Smooth muscle cell (in vitro differentiated cells): ENCODE measurements around the gene ARHGEF38. TPM values are rescaled to one million over a fixed set of nuclear protein-coding genes. Genes with fewer than 3 reads are reported as not detected.

Experiments used
- DNase-seq: peaks from one replicate; lab custom pipeline; 2025; ENCODE audit not compliant: unreplicated experiment; lab: John Stamatoyannopoulos, UW
- H2AFZ ChIP-seq: fragments of 200-600 bp; sonication (generic); 2 replicates; pipeline ENCODE4 v1.6.0; 2016; ENCODE audit warnings: antibody characterized with exemption, low read depth, mild to moderate bottlenecking
- H3F3A ChIP-seq: fragments of 200-600 bp; sonication (generic); 2 replicates; pipeline ENCODE4 v1.6.0; 2017; ENCODE audit warnings: antibody characterized with exemption, low read depth
- H3K27ac ChIP-seq: fragments of 200-600 bp; sonication (generic); 2 replicates; pipeline ENCODE4 v1.5.1; 2016; ENCODE audit warnings: low read depth, mild to moderate bottlenecking
- H3K27me3 ChIP-seq: fragments of 200-600 bp; sonication (generic); 2 replicates; pipeline ENCODE4 v1.6.1; 2016; ENCODE audit warnings: low read depth, mild to moderate bottlenecking
- H3K36me3 ChIP-seq: fragments of 200-600 bp; sonication (generic); 2 replicates; pipeline ENCODE4 v1.5.1; 2016; ENCODE audit warnings: low read depth
- H3K4me1 ChIP-seq: fragments of 200-600 bp; sonication (generic); 2 replicates; pipeline ENCODE4 v1.5.1; 2016; ENCODE audit warnings: low read depth
- H3K4me2 ChIP-seq: fragments of 200-600 bp; sonication (generic); 2 replicates; pipeline ENCODE4 v1.6.0; 2016; ENCODE audit warnings: mild to moderate bottlenecking
- H3K4me3 ChIP-seq: fragments of 200-600 bp; sonication (generic); 2 replicates; pipeline ENCODE4 v1.5.1; 2016; ENCODE audit warnings: mild to moderate bottlenecking
- H3K79me2 ChIP-seq: fragments of 200-600 bp; sonication (generic); 2 replicates; pipeline ENCODE4 v1.6.0; 2016; ENCODE audit warnings: low read depth, mild to moderate bottlenecking
- H3K9ac ChIP-seq: fragments of 200-600 bp; sonication (generic); 2 replicates; pipeline ENCODE4 v1.6.0; 2016; ENCODE audit warnings: low read depth
- H3K9me3 ChIP-seq: fragments of 200-600 bp; sonication (generic); replicated peaks from 2 replicates; pipeline ENCODE4 v1.5.1; 2016; ENCODE audit warnings: low read depth
- H4K20me1 ChIP-seq: fragments of 200-600 bp; sonication (generic); 2 replicates; pipeline ENCODE4 v1.6.0; 2016; ENCODE audit warnings: low read depth
- CTCF ChIP-seq: fragments of 200-600 bp; sonication (generic); IDR thresholded peaks from 2 replicates; pipeline ENCODE4 v1.5.1; 2017; ENCODE audit warnings: borderline replicate concordance, mild to moderate bottlenecking, antibody characterized with exemption; ENCODE audit not compliant: insufficient read depth, poor library complexity, severe bottlenecking
- WGBS: methylation state at CpG from one replicate; pipeline ENCODE4 v1.1.7; 2016; ENCODE audit warnings: low lambda C conversion rate; 5-methylcytosine and 5-hydroxymethylcytosine counted together
- polyA plus RNA-seq: library from polyadenylated mRNA; unstranded; fragments of >200 nt; fragmentation: Nextera tagmentation; extraction: Ambion mirVana; gene quantifications from 2 replicates; pipeline ENCODE4 v1.2.1, GENCODE V29; 2016
- total RNA-seq: library from RNA; depleted of rRNA; stranded (reverse); fragments of >200 nt; gene quantifications from 2 replicates; pipeline ENCODE4 v1.2.3, GENCODE V29; 2014

The ARHGEF38 gene
- total and polyA plus RNA-seq, 2 experiments from 2014 or later: 0.24 TPM; not detected in 1

- H3K79me2 ChIP-seq: no peaks in the 10 kb centered on the region
- DNase-seq: no peak
- peaks cover 29% of the 10 kb centered on the region for H3K27me3 ChIP-seq
- 90% methylated on average over 1 of the region's 1 CpG for WGBS
- TF ChIP-seq CTCF: no peak
- H4K20me1 ChIP-seq: no peaks in the 10 kb centered on the region
- H3K27ac ChIP-seq: no peak overlapping the region
- no peak overlapping the region for H3K4me2 ChIP-seq
- no peak overlapping the region for H2AFZ ChIP-seq
- no peaks in the 10 kb centered on the region for H3K4me1 ChIP-seq
- no peak overlapping the region for H3K4me3 ChIP-seq
- peaks cover 18% of the 10 kb centered on the region for H3F3A ChIP-seq
- no peaks in the 10 kb centered on the region for H3K36me3 ChIP-seq
- no peak overlapping the region for H3K9ac ChIP-seq
- no peaks in the 10 kb centered on the region for H3K9me3 ChIP-seq
These were observed 72.8 kb downstream of the ARHGEF38 start for GRCh38 chr4:105625214-105625613.

GRCh38 chr4:105626846-105627245 is 74.4 kb downstream of the ARHGEF38 start:
- peaks cover 29% of the 10 kb centered on the region for H3K27me3 ChIP-seq
- TF ChIP-seq CTCF: no peak
- peaks cover 5% of the 10 kb centered on the region for H3F3A ChIP-seq
- no peak overlapping the region for H3K4me2 ChIP-seq
- H3K9me3 ChIP-seq: no peaks in the 10 kb centered on the region
- H3K9ac ChIP-seq: no peak overlapping the region
- DNase-seq: no peak
- H3K79me2 ChIP-seq: no peaks in the 10 kb centered on the region
- H3K4me1 ChIP-seq: no peaks in the 10 kb centered on the region
- no peak overlapping the region for H2AFZ ChIP-seq
- no peaks in the 10 kb centered on the region for H3K36me3 ChIP-seq
- H4K20me1 ChIP-seq: no peaks in the 10 kb centered on the region
- no peak overlapping the region for H3K27ac ChIP-seq
- WGBS: 97% methylated on average over 2 of the region's 2 CpGs
- no peak overlapping the region for H3K4me3 ChIP-seq

- Histone ChIP-seq H3K79me2 (no peaks in the 10 kb centered on the region), H3K36me3 (no peaks in the 10 kb centered on the region), H3K27me3 (peaks cover 29% of the 10 kb centered on the region), H3K4me1 (no peaks in the 10 kb centered on the region), H3K9me3 (no peaks in the 10 kb centered on the region), H3K27ac (no peak overlapping the region), H3K4me3 (no peak overlapping the region), H2AFZ (no peak overlapping the region), H3K9ac (no peak overlapping the region), H3F3A (no peaks in the 10 kb centered on the region), H3K4me2 (no peak overlapping the region), H4K20me1 (no peaks in the 10 kb centered on the region)
- no peak for DNase-seq
- no peak for TF ChIP-seq CTCF
- 78% methylated on average over 3 of the region's 3 CpGs for WGBS
These were observed 75.2 kb downstream of the ARHGEF38 start for GRCh38 chr4:105627620-105628019.
